Astrocyte of the cerebellum (primary cell): ENCODE measurements around the gene TMEM150A.

Experiments
- DNase-seq: peaks from one replicate; pipeline ENCODE4 v3.0.0-alpha.2; 2011; ENCODE audit warnings: low read depth
- H3K4me3 ChIP-seq: 2 replicates; pipeline ENCODE4 v1.5.1; 2011; ENCODE audit warnings: mild to moderate bottlenecking, low read depth, low read length, moderate library complexity
- in situ Hi-C: cut with HindIII; loops from 2 replicates; pipeline ENCODE4 v1.10.0; 2017; ENCODE audit warnings: low sequenced_read_pairs
- TF ChIP-seq, protein P1 (sequence below): IDR thresholded peaks from 2 replicates; pipeline ENCODE4 v1.5.1; 2012; ENCODE audit warnings: low read length, low read depth, moderate library complexity, mild to moderate bottlenecking; ENCODE audit errors: missing control alignments

TMEM150A gene

GRCh38 chr2:85549095-85549494, 53.4 kb downstream of the TMEM150A start:
- in situ Hi-C loops, result no loop called here
- no peak for DNase-seq
- TF ChIP-seq, protein P1, sequence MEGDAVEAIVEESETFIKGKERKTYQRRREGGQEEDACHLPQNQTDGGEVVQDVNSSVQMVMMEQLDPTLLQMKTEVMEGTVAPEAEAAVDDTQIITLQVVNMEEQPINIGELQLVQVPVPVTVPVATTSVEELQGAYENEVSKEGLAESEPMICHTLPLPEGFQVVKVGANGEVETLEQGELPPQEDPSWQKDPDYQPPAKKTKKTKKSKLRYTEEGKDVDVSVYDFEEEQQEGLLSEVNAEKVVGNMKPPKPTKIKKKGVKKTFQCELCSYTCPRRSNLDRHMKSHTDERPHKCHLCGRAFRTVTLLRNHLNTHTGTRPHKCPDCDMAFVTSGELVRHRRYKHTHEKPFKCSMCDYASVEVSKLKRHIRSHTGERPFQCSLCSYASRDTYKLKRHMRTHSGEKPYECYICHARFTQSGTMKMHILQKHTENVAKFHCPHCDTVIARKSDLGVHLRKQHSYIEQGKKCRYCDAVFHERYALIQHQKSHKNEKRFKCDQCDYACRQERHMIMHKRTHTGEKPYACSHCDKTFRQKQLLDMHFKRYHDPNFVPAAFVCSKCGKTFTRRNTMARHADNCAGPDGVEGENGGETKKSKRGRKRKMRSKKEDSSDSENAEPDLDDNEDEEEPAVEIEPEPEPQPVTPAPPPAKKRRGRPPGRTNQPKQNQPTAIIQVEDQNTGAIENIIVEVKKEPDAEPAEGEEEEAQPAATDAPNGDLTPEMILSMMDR, result no peak
- H3K4me3 ChIP-seq, result no peak overlapping the region

GRCh38 chr2:85548608-85548900, 53.9 kb downstream of the TMEM150A start:
- no peak for DNase-seq
- TF ChIP-seq, protein P1, result no peak
- no peak overlapping the region for H3K4me3 ChIP-seq
- in situ Hi-C loops, result no loop called here
